VCaP (cell line): ENCODE measurements around the gene MERTK.
A peak's percentile ranks its signal among the peaks of the same experiment; 100 is the strongest.
"Not testable (repeated sequence)": the region's sequence is repeated elsewhere in the genome, so short reads cannot be mapped to it uniquely, and the experiment has no call there.

ENCODE experiments used
- H3K27ac ChIP-seq: fragments of 450-650 bp; 2 replicates; pipeline ENCODE4 v1.5.1; 2017
- TF ChIP-seq, protein P1 (sequence below): fragments of 450-650 bp; conservative IDR thresholded peaks from 2 replicates; pipeline ENCODE4 v1.5.1; 2017; ENCODE audit warnings: mild to moderate bottlenecking, moderate library complexity

MERTK gene

GRCh38 chr2:111930875-111931274 lies 32.5 kb downstream of the MERTK start:
- H3K27ac ChIP-seq, result no peak overlapping the region
- TF ChIP-seq, protein P1, sequence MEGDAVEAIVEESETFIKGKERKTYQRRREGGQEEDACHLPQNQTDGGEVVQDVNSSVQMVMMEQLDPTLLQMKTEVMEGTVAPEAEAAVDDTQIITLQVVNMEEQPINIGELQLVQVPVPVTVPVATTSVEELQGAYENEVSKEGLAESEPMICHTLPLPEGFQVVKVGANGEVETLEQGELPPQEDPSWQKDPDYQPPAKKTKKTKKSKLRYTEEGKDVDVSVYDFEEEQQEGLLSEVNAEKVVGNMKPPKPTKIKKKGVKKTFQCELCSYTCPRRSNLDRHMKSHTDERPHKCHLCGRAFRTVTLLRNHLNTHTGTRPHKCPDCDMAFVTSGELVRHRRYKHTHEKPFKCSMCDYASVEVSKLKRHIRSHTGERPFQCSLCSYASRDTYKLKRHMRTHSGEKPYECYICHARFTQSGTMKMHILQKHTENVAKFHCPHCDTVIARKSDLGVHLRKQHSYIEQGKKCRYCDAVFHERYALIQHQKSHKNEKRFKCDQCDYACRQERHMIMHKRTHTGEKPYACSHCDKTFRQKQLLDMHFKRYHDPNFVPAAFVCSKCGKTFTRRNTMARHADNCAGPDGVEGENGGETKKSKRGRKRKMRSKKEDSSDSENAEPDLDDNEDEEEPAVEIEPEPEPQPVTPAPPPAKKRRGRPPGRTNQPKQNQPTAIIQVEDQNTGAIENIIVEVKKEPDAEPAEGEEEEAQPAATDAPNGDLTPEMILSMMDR, result no peak

DNA sequence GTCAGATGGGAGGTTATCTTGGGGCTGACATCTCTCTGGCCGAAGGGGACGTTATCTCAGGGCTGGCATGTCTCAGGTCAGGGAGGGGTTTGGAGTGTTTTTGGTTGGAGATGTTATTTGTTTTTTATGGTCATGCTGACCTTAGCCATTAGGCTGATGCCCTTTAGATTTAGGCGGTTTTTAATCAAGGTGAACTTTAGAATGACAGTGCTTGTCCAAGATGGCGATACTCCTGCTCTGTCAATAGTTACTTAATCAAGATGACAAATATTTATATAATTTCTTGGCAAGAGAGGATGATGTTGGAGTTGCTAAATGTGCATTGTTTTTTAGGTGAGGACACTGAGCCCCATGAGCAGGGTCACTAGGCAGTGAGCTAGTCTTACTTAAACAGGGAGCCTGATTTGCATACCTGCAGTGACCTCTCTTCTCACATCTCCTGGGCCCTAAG lies 34.5 kb downstream of the MERTK start:
- TF ChIP-seq, protein P1, result no peak
- no peak overlapping the region for H3K27ac ChIP-seq

- H3K27ac ChIP-seq, result not testable (repeated sequence)
These were observed 35.5 kb downstream of the MERTK start for GRCh38 chr2:111933900-111934299.

GRCh38 chr2:111936881-111937280 lies 38.5 kb downstream of the MERTK start:
- TF ChIP-seq, protein P1, result no peak
- H3K27ac ChIP-seq, result no peak overlapping the region

DNA sequence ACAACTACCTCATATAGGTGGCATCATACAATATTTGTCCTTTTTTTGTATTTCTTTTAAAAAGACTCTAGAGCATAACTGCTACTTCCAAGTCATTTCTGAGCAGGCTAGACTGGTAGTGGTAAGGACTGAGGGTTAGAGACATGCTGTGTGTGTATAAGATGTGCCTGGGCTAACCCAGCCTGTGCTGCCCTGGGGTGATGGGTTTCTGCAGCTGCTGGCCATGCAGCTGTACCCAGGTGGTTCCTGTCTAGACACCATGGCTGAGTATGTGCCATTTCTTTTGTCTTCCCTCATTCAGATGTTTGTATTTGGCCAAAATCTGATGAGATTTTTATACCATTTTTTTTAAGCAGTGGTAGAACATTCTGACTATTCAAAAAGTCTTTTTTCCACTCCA lies 40.0 kb downstream of the MERTK start:
- H3K27ac ChIP-seq, result no peak overlapping the region
- TF ChIP-seq, protein P1, result no peak

DNA sequence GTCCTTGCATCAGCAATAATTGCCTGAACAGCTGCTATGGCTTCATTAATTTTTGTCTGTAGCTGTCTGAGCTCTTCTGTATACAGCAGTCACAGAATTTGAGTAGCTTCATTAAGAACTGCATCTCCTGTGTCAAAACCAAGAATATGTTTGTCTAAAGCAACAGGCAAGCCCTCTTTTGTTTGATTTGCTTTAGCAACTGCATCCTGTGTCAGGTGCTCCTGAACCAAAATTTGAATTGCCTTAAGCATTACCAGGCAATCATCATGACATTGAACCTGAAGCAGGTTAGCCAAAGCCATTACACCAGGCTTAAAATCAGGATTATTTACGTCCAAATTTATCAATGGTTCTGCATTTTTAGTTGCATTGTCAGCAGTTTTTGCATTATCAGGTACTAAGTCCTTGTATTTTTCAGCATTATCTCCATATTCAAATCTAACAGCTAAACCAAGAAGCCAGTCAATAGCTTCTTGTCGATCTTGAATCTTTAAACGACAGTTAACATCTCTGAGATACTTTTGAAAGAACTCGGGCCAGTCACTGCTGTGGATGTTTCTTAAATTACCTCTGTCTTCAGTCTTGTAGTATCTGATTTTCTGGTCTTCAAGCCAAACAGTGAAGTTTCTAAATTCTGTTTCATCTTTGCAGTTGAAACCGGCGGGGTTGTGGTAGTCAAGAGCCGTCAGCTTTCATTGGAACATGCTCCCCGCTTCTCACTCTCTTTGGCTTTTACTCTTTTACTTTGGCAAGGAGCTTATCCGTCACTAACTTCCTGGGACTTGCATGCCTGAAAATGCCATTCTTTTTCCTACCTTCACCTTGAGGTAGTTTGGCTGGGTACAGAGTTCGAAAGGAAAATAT lies 42.2 kb downstream of the MERTK start:
- TF ChIP-seq, protein P1, result no peak
- H3K27ac ChIP-seq, result no peak overlapping the region

GRCh38 chr2:111941531-111941930 lies 43.1 kb downstream of the MERTK start:
- TF ChIP-seq, protein P1, result no peak
- no peak overlapping the region for H3K27ac ChIP-seq

DNA sequence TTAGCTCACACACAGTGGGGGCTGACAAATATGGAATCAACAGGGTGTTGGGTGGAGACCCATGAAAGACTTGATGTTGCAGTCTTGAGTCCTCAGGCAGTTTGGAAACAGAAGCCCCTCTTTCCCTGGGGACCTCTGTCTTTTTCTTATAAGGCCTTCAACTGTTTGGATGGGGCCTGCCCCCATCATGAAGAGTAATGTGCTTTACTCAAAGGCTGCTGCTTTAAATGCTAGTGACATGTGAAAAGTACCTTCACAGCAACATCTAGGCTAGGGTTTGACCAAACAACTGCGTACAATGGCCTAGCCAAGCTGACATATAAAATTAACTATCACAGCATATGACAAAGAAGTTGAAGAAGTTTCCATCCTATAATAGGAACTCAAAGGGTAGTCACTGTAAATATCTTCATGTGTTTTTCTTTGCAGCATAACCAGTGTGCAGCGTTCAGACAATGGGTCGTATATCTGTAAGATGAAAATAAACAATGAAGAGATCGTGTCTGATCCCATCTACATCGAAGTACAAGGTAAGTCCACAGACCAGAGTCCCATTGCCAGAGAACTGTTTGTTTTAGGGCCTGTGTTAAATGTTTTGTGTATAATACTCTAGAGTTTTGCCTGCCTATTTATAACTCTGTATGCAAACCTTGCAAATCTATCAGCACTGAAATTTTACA lies 46.3 kb downstream of the MERTK start:
- TF ChIP-seq, protein P1, result no peak
- peak overlapping the region; percentile 78 for H3K27ac ChIP-seq
